B cell (primary cell): ENCODE results near the gene CDK10.

Experiments used
- EZH2 ChIP-seq: IDR thresholded peaks from 2 replicates; pipeline ENCODE4 v1.6.1; 2012; ENCODE audit warnings: borderline replicate concordance, low read depth, mild to moderate bottlenecking, moderate library complexity, low read length; ENCODE audit not compliant: insufficient read depth, poor library complexity, severe bottlenecking
- TF ChIP-seq, protein P1 (sequence below): fragments of 200-600 bp; IDR thresholded peaks from one replicate; pipeline ENCODE4 v1.8.0; 2022; ENCODE audit warnings: antibody characterized with exemption, mild to moderate bottlenecking

DNA sequence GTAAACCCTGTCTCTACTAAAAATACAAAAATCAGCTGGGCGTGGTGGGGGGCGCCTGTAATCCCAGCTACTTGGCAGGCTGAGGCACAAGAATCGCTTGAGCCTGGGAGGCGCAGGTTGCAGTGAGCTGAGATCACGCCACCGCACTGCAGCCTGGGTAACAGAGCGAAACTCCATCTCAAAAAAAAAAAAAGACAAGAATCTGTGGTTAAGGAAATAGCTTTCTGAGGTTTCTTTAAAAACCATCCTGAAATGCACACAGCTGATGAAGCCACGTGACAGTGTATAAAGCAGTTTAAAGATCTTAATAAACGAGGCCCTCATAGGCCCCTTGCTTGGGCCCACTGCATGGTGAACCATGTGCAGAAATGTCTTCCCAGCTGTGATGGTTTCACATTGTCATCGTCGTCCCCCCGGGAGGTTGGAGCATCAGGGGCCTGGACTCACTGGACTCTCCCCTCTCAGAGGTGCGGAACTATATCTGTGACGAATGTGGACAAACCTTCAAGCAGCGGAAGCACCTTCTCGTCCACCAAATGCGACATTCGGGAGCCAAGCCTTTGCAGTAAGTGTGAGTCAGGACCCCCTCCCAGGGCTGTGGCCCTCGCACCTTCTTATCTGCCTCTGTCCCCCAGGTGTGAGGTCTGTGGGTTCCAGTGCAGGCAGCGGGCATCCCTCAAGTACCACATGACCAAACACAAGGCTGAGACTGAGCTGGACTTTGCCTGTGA lies 51.0 kb downstream of the CDK10 start:
- TF ChIP-seq, protein P1, sequence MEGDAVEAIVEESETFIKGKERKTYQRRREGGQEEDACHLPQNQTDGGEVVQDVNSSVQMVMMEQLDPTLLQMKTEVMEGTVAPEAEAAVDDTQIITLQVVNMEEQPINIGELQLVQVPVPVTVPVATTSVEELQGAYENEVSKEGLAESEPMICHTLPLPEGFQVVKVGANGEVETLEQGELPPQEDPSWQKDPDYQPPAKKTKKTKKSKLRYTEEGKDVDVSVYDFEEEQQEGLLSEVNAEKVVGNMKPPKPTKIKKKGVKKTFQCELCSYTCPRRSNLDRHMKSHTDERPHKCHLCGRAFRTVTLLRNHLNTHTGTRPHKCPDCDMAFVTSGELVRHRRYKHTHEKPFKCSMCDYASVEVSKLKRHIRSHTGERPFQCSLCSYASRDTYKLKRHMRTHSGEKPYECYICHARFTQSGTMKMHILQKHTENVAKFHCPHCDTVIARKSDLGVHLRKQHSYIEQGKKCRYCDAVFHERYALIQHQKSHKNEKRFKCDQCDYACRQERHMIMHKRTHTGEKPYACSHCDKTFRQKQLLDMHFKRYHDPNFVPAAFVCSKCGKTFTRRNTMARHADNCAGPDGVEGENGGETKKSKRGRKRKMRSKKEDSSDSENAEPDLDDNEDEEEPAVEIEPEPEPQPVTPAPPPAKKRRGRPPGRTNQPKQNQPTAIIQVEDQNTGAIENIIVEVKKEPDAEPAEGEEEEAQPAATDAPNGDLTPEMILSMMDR, result no peak
- TF ChIP-seq EZH2, result no peak
